Astrocyte (in vitro differentiated cells and primary cell): ENCODE results near the gene KRTAP5-10.
"Not testable (repeated sequence)": the region's sequence is repeated elsewhere in the genome, so short reads cannot be mapped to it uniquely, and the experiment has no call there.

Experiments
- EZH2 ChIP-seq: IDR thresholded peaks from 2 replicates; pipeline ENCODE4 v1.6.1; 2012; ENCODE audit warnings: mild to moderate bottlenecking, low read length, inconsistent platforms; ENCODE audit not compliant: insufficient read depth
- TF ChIP-seq, protein P1 (sequence below): IDR thresholded peaks from 2 replicates; pipeline ENCODE4 v1.5.1; 2011; ENCODE audit warnings: low read depth, mild to moderate bottlenecking, inconsistent platforms, low read length, moderate library complexity; ENCODE audit not compliant: insufficient read depth

DNA sequence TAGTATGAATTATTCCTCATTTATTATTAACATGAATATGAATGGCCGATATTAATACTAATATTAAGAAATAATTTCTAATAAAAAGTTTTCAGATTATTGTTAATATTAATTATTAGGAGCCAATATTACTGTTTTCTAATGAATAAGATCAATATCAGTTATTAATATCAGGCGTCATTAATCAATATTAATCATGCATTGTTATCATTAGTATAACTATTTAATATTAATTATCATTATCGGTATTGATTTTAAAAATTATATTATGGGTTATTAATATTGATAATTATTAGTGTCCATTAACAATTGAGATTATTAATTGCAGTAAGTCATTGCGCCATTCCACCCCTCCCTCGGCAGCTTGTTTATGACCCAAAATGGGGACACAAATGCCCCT, 20.3 kb downstream of the KRTAP5-10 start:
- TF ChIP-seq, protein P1, sequence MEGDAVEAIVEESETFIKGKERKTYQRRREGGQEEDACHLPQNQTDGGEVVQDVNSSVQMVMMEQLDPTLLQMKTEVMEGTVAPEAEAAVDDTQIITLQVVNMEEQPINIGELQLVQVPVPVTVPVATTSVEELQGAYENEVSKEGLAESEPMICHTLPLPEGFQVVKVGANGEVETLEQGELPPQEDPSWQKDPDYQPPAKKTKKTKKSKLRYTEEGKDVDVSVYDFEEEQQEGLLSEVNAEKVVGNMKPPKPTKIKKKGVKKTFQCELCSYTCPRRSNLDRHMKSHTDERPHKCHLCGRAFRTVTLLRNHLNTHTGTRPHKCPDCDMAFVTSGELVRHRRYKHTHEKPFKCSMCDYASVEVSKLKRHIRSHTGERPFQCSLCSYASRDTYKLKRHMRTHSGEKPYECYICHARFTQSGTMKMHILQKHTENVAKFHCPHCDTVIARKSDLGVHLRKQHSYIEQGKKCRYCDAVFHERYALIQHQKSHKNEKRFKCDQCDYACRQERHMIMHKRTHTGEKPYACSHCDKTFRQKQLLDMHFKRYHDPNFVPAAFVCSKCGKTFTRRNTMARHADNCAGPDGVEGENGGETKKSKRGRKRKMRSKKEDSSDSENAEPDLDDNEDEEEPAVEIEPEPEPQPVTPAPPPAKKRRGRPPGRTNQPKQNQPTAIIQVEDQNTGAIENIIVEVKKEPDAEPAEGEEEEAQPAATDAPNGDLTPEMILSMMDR: not testable (repeated sequence)
- TF ChIP-seq EZH2: not testable (repeated sequence)
